Iris pigment epithelial cell (primary cell): ENCODE measurements around the gene GPR4.

Experiments
- DNase-seq: peaks from one replicate; pipeline ENCODE4 v3.0.0-alpha.2; 2011; ENCODE audit warnings: low read depth

The GPR4 gene

GRCh38 chr19:45589768-45590167, 12.2 kb downstream of the GPR4 start:
- no peak for DNase-seq

- no peak for DNase-seq
These were observed 14.1 kb downstream of the GPR4 start for GRCh38 chr19:45587873-45588272.

GRCh38 chr19:45585158-45585577, 16.8 kb downstream of the GPR4 start:
- DNase-seq: no peak

GRCh38 chr19:45584332-45585157, 17.5 kb downstream of the GPR4 start, which contains the start of gene OPA3:
Gene OPA3, minus strand, starts transcription at chr19:45584802. Its CDS starts 38 bp downstream, at chr19:45584764.
- DNase-seq: peak; percentile 100

GRCh38 chr19:45581576-45581975, 20.4 kb downstream of the GPR4 start:
- DNase-seq: peak; percentile 41

- DNase-seq: no peak
These were observed 23.2 kb downstream of the GPR4 start for GRCh38 chr19:45578861-45579260.

- peak; percentile 97 for DNase-seq
These were observed 24.7 kb downstream of the GPR4 start for GRCh38 chr19:45577111-45577905.

GRCh38 chr19:45576682-45577081, 25.3 kb downstream of the GPR4 start:
- DNase-seq: no peak

GRCh38 chr19:45575216-45575615, 26.8 kb downstream of the GPR4 start:
- DNase-seq: no peak

GRCh38 chr19:45574526-45574925, 27.5 kb downstream of the GPR4 start:
- DNase-seq: no peak

GRCh38 chr19:45571457-45572220, 30.4 kb downstream of the GPR4 start:
- DNase-seq: no peak

- DNase-seq: peak; percentile 43
These were observed 32.2 kb downstream of the GPR4 start for GRCh38 chr19:45569619-45570421.

- peak; percentile 79 for DNase-seq
These were observed 33.3 kb downstream of the GPR4 start for GRCh38 chr19:45568732-45569131.

- DNase-seq: no peak
These were observed 34.4 kb downstream of the GPR4 start for GRCh38 chr19:45567609-45568008.

GRCh38 chr19:45564131-45564780, 37.8 kb downstream of the GPR4 start:
- no peak for DNase-seq

GRCh38 chr19:45560686-45561085, 41.3 kb downstream of the GPR4 start:
- no peak for DNase-seq

GRCh38 chr19:45560038-45560437, 42.0 kb downstream of the GPR4 start:
- DNase-seq: no peak

- DNase-seq: peak; percentile 50
These were observed 43.6 kb downstream of the GPR4 start for GRCh38 chr19:45558399-45558878.

- no peak for DNase-seq
These were observed 45.2 kb downstream of the GPR4 start for GRCh38 chr19:45556835-45557234.

GRCh38 chr19:45554481-45554880, 47.5 kb downstream of the GPR4 start:
- DNase-seq: no peak

- no peak for DNase-seq
These were observed 48.5 kb downstream of the GPR4 start for GRCh38 chr19:45553464-45553863.
